Measurements from ENCODE around the gene EPHA3.

EPHA3 gene

GRCh38 chr3:89107461-89108290 lies at the start of gene EPHA3:
EPHA3 (plus strand) TSS chr3:89107621; CDS start chr3:89107749, 128 bp downstream.
- DNase-seq, result peak; percentile 89

- no peak for DNase-seq
These were observed 49.0 kb upstream of the EPHA3 start for GRCh38 chr3:89058371-89058770.

GRCh38 chr3:89059211-89059925 lies 48.1 kb upstream of the EPHA3 start:
- peak; percentile 32 for DNase-seq

- no peak for DNase-seq
These were observed 46.2 kb upstream of the EPHA3 start for GRCh38 chr3:89061259-89061658.

GRCh38 chr3:89067736-89068135 lies 39.7 kb upstream of the EPHA3 start:
- no peak for DNase-seq

GRCh38 chr3:89072642-89073041 lies 34.8 kb upstream of the EPHA3 start:
- DNase-seq, result no peak

GRCh38 chr3:89079944-89080343 lies 27.5 kb upstream of the EPHA3 start:
- no peak for DNase-seq

- DNase-seq, result no peak
These were observed 19.6 kb upstream of the EPHA3 start for GRCh38 chr3:89087851-89088250.

GRCh38 chr3:89098173-89098572 lies 9.2 kb upstream of the EPHA3 start:
- DNase-seq, result no peak

GRCh38 chr3:89098964-89099585 lies 8.3 kb upstream of the EPHA3 start:
- DNase-seq, result peak; percentile 40

- no peak for DNase-seq
These were observed 6.2 kb upstream of the EPHA3 start for GRCh38 chr3:89101251-89101650.

- DNase-seq, result no peak
These were observed 5.5 kb upstream of the EPHA3 start for GRCh38 chr3:89101921-89102320.

- no peak for DNase-seq
These were observed 2.9 kb upstream of the EPHA3 start for GRCh38 chr3:89104499-89104898.

- DNase-seq, result no peak
These were observed 1.9 kb upstream of the EPHA3 start for GRCh38 chr3:89105503-89105902.

- no peak for DNase-seq
These were observed 800 bp downstream of the EPHA3 start for GRCh38 chr3:89108291-89108550.

- DNase-seq, result no peak
These were observed 5.9 kb downstream of the EPHA3 start for GRCh38 chr3:89113344-89113743.

GRCh38 chr3:89113893-89114840 lies 6.7 kb downstream of the EPHA3 start:
- peak; percentile 87 for DNase-seq

- DNase-seq, result no peak
These were observed 7.4 kb downstream of the EPHA3 start for GRCh38 chr3:89114841-89115223.

- no peak for DNase-seq
These were observed 9.1 kb downstream of the EPHA3 start for GRCh38 chr3:89116476-89116875.

GRCh38 chr3:89138048-89138447 lies 30.6 kb downstream of the EPHA3 start:
- DNase-seq, result no peak

- DNase-seq, result no peak
These were observed 32.4 kb downstream of the EPHA3 start for GRCh38 chr3:89139870-89140269.

GRCh38 chr3:89144080-89144479 lies 36.7 kb downstream of the EPHA3 start:
- DNase-seq, result no peak

GRCh38 chr3:89145995-89146394 lies 38.6 kb downstream of the EPHA3 start:
- DNase-seq, result no peak

All from right hindlimb (tissue), 1 donor.